Left ventricle myocardium inferior (tissue), 1 donor: Measurements from ENCODE around the gene HOXD8. TPM values are rescaled to one million over a fixed set of nuclear protein-coding genes. Genes with fewer than 3 reads are reported as not detected.

ENCODE experiments used
- DNase-seq: peaks from one replicate; pipeline ENCODE4 v3.0.0-alpha.2; 2020
- H3K27ac ChIP-seq: fragments of 200-600 bp; replicated peaks from 2 replicates; pipeline ENCODE4 v1.8.0; 2021
- H3K27me3 ChIP-seq: fragments of 200-600 bp; 2 replicates; pipeline ENCODE4 v1.8.0; 2021; ENCODE audit warnings: low read depth
- H3K36me3 ChIP-seq: fragments of 200-600 bp; 2 replicates; pipeline ENCODE4 v1.8.0; 2021
- H3K4me1 ChIP-seq: fragments of 200-600 bp; 2 replicates; pipeline ENCODE4 v1.8.0; 2021
- H3K4me3 ChIP-seq: fragments of 200-600 bp; 2 replicates; pipeline ENCODE4 v1.8.0; 2021; ENCODE audit warnings: mild to moderate bottlenecking, moderate library complexity
- H3K9me3 ChIP-seq: fragments of 200-600 bp; replicated peaks from 2 replicates; pipeline ENCODE4 v1.8.0; 2021
- CTCF ChIP-seq: fragments of 200-600 bp; IDR thresholded peaks from 2 replicates; pipeline ENCODE4 v1.8.0; 2021; ENCODE audit warnings: antibody characterized with exemption, mild to moderate bottlenecking, borderline replicate concordance
- intact Hi-C: fragments of 100-400 bp; cut with micrococcal nuclease; formaldehyde crosslinking; loops from one replicate; pipeline ENCODE4 v1.11.0; 2022
- total RNA-seq: library from RNA; stranded (reverse); fragmentation: NEBNext Ultra II Directional; extraction: Animal tissue kit (Norgen Biotek cat#: 25700); gene quantifications from one replicate; pipeline ENCODE4 v1.2.1, GENCODE V29; 2021
- donor health status: DM: no; HTN: yes; CAD: no; lungs with severe emphysema.

HOXD8 gene
- total RNA-seq, 1 donor from 2014 or later, result 0.14 TPM

GRCh38 chr2:176085120-176085788 is 44.3 kb upstream of the HOXD8 start:
- peaks cover 100% of the 10 kb centered on the region for H3K27me3 ChIP-seq
- H3K27ac ChIP-seq, result no peak overlapping the region
- H3K9me3 ChIP-seq, result peaks cover 6% of the 10 kb centered on the region
- H3K36me3 ChIP-seq, result no peaks in the 10 kb centered on the region
- no peak for DNase-seq
- H3K4me1 ChIP-seq, result peaks cover 51% of the 10 kb centered on the region
- intact Hi-C loops, result loop anchor here (5.0 kb wide), 1 partner anchor 398 kb away; no protein-coding TSS in a partner anchor
- TF ChIP-seq CTCF, result no peak
- H3K4me3 ChIP-seq, result no peak overlapping the region

- Histone ChIP-seq H3K27ac (no peak overlapping the region), H3K4me3 (peak overlapping the region; percentile 31), H3K4me1 (peaks cover 45% of the 10 kb centered on the region), H3K36me3 (no peaks in the 10 kb centered on the region), H3K9me3 (peaks cover 6% of the 10 kb centered on the region), H3K27me3 (peaks cover 100% of the 10 kb centered on the region)
- no peak for DNase-seq
- TF ChIP-seq CTCF, result peak; percentile 60
- intact Hi-C loops, result loop anchor here (5.0 kb wide), 1 partner anchor 399 kb away; no protein-coding TSS in a partner anchor
Observed at GRCh38 chr2:176085861-176086771, 43.4 kb upstream of the HOXD8 start.

GRCh38 chr2:176087330-176088047 is 42.0 kb upstream of the HOXD8 start:
- no peak for TF ChIP-seq CTCF
- H3K36me3 ChIP-seq, result no peaks in the 10 kb centered on the region
- no peak overlapping the region for H3K27ac ChIP-seq
- peaks cover 100% of the 10 kb centered on the region for H3K27me3 ChIP-seq
- H3K4me1 ChIP-seq, result peaks cover 41% of the 10 kb centered on the region
- H3K4me3 ChIP-seq, result peak overlapping the region; percentile 55
- H3K9me3 ChIP-seq, result no peaks in the 10 kb centered on the region
- DNase-seq, result no peak
- intact Hi-C loops, result loop anchor here (5.0 kb wide), 1 partner anchor 400 kb away; no protein-coding TSS in a partner anchor

GRCh38 chr2:176088048-176088936 is 41.2 kb upstream of the HOXD8 start:
- Histone ChIP-seq H3K27me3 (peaks cover 100% of the 10 kb centered on the region), H3K4me3 (peak overlapping the region; percentile 55), H3K36me3 (no peaks in the 10 kb centered on the region), H3K27ac (no peak overlapping the region), H3K4me1 (peaks cover 43% of the 10 kb centered on the region), H3K9me3 (no peaks in the 10 kb centered on the region)
- peak; percentile 82 for TF ChIP-seq CTCF
- intact Hi-C loops, result loop anchor here (5.0 kb wide), 1 partner anchor 401 kb away; no protein-coding TSS in a partner anchor
- peak; percentile 53 for DNase-seq
